Stimulated activated CD4-positive, alpha-beta T cell treated with anti-CD3 and anti-CD28 coated beads, Interleukin-4, amount 100 ng/mL, for 24 hours (primary cell): Measurements from ENCODE around the gene CD177.
"Not testable (repeated sequence)": the region's sequence is repeated elsewhere in the genome, so short reads cannot be mapped to it uniquely, and the experiment has no call there.

Source experiments
- DNase-seq: peaks from one replicate; pipeline ENCODE4 v3.0.0-alpha.2; 2020

CD177 gene

GRCh38 chr19:43336508-43336907, 17.0 kb upstream of the CD177 start:
- not testable (repeated sequence) for DNase-seq

- DNase-seq: no peak
Measured at GRCh38 chr19:43337737-43338136, 15.7 kb upstream of the CD177 start.

- no peak for DNase-seq
Measured at GRCh38 chr19:43338530-43338929, 15.0 kb upstream of the CD177 start.

GRCh38 chr19:43339243-43339930, 14.1 kb upstream of the CD177 start:
- not testable (repeated sequence) for DNase-seq

GRCh38 chr19:43340101-43340500, 13.4 kb upstream of the CD177 start:
- not testable (repeated sequence) for DNase-seq

GRCh38 chr19:43341098-43341497, 12.4 kb upstream of the CD177 start:
- not testable (repeated sequence) for DNase-seq

GRCh38 chr19:43342104-43342503, 11.4 kb upstream of the CD177 start:
- DNase-seq: not testable (repeated sequence)

- not testable (repeated sequence) for DNase-seq
Measured at GRCh38 chr19:43344347-43344925, 9.1 kb upstream of the CD177 start.

- DNase-seq: not testable (repeated sequence)
Measured at GRCh38 chr19:43349813-43350212, 3.7 kb upstream of the CD177 start.

- DNase-seq: no peak
Measured at GRCh38 chr19:43351998-43352746, 1.3 kb upstream of the CD177 start.

GRCh38 chr19:43354305-43354627, 780 bp downstream of the CD177 start:
- DNase-seq: no peak

- DNase-seq: not testable (repeated sequence)
Measured at GRCh38 chr19:43356749-43357148, 3.3 kb downstream of the CD177 start.

- no peak for DNase-seq
Measured at GRCh38 chr19:43362179-43362578, 8.7 kb downstream of the CD177 start.

GRCh38 chr19:43362745-43363144, 9.3 kb downstream of the CD177 start:
- no peak for DNase-seq

GRCh38 chr19:43365677-43366076, 12.2 kb downstream of the CD177 start:
- DNase-seq: not testable (repeated sequence)

- DNase-seq: no peak
Measured at GRCh38 chr19:43367822-43368221, 14.3 kb downstream of the CD177 start.

GRCh38 chr19:43368897-43369296, 15.4 kb downstream of the CD177 start:
- DNase-seq: not testable (repeated sequence)

GRCh38 chr19:43371909-43372308, 18.4 kb downstream of the CD177 start:
- DNase-seq: no peak

GRCh38 chr19:43372462-43372861, 19.0 kb downstream of the CD177 start:
- DNase-seq: no peak

GRCh38 chr19:43377624-43378023, 24.1 kb downstream of the CD177 start:
- DNase-seq: not testable (repeated sequence)

GRCh38 chr19:43380008-43380407, 26.5 kb downstream of the CD177 start:
- DNase-seq: no peak

GRCh38 chr19:43380771-43381386, 27.4 kb downstream of the CD177 start:
- no peak for DNase-seq

- DNase-seq: not testable (repeated sequence)
Measured at GRCh38 chr19:43382586-43383216, 29.2 kb downstream of the CD177 start.
